GM21390 (cell line): Measurements from ENCODE around the gene NEK5.

Experiments
- ATAC-seq: cut with Tn5 transposase; IDR thresholded peaks from one replicate; pipeline ENCODE4 v1.9.1; 2021; ENCODE audit not compliant: unreplicated experiment

Gene NEK5

GRCh38 chr13:52016296-52016695 lies 112.6 kb downstream of the NEK5 start:
- no peak for ATAC-seq

GRCh38 chr13:52012512-52012836 lies 116.4 kb downstream of the NEK5 start:
- ATAC-seq = peak; percentile 3

- peak; percentile 99 for ATAC-seq
Observed at GRCh38 chr13:52011632-52012511, 117.0 kb downstream of the NEK5 start, which contains the start of gene ALG11. ALG11 (plus strand) TSS chr13:52012398; CDS start chr13:52012419, 21 bp downstream.

DNA sequence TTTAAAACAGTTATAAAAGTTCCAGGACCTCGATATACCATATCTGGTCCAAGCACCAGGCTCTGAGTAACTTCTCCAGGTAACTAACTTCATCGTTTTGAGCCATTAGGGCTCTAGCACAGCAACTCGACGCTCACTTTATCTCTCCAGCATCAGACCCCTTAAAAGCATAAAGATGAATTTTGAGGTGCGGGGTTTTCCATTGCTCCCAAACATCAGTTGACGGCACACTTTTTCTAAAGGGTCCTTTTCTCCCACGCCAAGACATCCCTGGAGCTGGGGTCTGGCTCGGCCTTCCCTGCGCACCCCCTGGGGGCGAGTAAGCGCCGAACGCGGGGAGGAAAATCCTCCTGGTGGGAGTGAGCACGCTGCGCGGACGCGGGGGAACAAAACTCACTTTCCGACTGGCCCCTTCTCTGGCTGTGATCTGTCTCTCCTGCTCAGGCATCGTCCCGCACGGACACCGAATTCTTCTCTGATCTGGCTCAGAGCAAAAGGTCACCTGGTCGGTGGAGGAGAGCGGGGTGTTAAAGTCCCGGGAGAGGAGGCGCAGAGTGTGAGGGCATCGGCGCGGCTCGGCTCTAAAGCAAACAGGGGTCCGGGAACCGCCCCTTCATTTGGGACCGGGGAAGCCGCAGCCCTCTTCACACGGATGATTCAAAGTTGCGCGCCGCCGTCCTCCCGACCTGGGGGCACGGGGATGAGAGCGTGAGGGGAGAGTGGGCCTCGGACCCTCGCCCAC lies 117.8 kb downstream of the NEK5 start, which contains the start of gene ATP7B:
Gene ATP7B, minus strand, starts transcription at position 561 of the 742 bp plus-strand sequence. Its CDS starts 113 bp downstream, at position 448.
- ATAC-seq = peak; percentile 7

DNA sequence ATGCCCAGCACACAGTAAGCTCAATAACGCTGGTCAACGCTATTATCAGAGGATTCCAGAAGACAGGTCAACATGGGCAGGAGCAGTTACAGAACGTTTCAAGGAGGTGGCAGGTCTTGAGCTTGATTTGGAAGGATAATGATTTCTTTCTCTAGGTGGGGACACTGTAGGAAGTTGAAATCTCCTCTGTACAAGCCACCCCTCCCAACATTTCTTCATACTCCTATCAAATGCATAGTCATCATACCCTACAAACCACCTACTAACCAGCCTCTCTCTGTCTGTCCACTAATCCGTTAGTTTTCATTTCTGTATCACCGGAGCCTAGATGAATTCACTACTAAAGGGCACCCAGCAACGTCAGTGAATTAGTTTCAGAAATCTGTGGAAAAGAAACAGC lies 118.9 kb downstream of the NEK5 start:
- no peak for ATAC-seq

DNA sequence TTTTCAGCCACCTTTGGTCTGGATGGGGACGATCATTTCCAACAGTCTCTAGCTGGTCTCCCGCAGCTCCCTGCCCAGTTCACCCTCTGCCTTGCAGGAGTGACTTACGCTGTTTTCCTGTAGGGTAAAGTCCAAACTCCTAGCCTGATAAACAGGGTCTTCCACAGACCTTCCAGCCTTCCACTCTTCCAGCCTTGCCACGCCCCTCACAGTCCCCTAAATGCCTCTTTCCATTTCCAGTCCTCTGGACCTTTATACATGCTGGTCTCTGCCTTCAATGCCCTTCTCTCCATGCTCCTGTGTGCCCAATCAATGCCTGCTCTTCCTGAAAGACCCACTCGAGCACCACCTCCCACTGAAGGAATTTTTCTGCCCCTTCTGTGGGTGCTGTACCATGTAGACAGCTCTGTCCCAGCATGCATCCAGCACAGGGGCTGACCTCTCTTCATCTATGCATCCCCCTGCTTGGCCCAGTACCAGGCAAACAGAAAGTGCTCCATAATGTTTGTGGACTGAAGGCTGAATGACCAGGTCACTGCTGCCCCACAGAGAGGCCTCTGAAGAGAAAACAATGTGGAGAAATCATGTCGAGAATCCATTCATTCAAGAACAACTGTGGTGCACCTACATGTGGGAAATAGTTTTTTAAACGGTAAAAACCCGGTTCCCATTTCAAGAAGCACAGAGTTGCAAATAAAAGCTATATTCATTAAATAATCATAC lies 122.2 kb downstream of the NEK5 start:
- no peak for ATAC-seq

- ATAC-seq = no peak
Observed at GRCh38 chr13:52005841-52006522, 122.9 kb downstream of the NEK5 start.

DNA sequence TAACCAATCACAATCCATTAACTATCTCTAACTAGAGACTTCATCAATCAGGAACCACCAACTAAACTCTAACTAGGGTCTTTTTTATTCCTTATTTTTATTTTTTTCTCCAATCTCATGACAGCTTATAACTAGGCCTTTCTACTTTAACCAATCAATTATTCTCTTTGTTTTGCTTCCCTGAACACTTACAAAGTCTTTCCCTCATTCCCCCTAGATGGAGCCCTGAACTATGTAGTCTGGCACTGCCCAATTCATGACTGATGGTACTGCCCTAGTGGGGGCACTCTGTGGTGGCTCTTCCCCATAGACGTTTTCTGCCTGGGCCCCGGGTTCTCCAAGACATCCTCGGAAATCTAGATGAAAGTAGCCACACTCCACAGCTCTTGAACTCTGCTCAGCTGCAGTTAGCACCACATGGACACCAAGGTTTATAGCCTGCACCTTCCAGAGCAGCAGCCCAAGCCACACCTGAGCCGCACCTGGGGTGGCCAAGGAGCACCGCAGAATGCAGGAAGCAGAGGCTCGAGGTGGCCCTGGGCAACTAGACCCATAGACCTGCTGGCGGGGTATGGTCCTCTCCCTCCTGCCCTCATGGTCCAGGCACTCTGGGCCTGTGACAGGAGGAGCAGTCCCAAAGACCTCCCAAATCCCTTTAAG lies 124.2 kb downstream of the NEK5 start:
- ATAC-seq = no peak

DNA sequence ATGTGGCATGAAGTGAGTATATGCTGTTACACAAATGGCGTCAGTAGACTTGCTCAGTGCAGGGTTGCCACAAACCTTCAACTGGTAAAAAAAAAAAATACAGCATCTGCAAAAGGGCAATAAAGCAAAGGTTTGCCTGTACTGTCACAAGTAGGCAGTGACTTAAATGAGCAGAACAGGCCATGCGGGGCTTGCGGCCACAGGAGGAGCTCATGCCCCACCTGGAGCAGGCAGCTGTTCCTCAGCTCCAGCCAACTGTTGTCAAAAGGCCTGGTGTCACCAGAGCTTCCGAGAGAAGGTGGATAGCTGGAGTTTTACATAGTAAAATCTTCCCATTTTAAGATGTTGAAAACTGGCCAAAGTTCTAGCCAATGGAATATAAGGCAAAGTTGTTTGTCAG lies 125.3 kb downstream of the NEK5 start:
- no peak for ATAC-seq

DNA sequence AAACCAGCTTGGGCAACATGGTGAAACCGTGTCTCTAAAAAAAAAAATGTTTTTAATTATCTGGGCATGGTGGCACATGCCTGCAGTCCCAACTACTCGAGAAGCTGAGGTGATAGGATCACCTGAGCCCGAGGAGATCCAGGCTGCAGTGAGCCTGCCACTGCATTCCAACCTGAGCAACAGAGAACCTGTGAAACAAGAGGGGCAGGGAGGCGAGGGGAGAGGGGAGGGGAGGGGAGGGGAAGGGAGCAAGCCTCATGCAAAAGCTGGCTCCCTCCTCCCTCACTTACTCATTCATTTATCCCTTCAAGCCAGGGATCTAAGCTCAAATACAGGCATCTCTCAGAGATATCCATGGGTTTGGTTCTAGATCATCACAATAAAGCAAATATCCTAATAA lies 126.5 kb downstream of the NEK5 start:
- ATAC-seq = no peak

- peak; percentile 89 for ATAC-seq
Observed at GRCh38 chr13:52001120-52001731, 127.6 kb downstream of the NEK5 start.

DNA sequence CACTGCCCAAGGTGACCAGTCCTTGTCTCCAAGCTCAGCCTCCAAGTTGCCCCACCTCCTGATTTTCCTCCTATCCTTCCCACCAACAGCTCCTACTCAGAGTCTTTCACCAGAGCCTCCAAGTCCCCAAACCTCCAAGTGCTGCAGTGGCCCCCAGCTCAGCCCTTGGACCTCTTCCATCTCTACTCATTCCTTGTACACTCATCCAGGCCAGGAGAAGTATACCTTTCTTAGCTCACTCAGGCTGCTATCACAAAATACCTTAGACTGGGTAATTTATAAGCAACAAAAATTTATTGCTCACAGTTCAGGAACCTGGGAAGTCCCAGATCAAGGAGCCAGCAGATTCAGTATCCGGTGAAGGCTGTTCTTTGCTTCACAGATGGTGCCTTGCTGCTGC lies 129.0 kb downstream of the NEK5 start:
- ATAC-seq = no peak

- ATAC-seq = no peak
Observed at GRCh38 chr13:51999510-51999911, 129.4 kb downstream of the NEK5 start.

- ATAC-seq = no peak
Observed at GRCh38 chr13:51998723-51999509, 130.0 kb downstream of the NEK5 start.

DNA sequence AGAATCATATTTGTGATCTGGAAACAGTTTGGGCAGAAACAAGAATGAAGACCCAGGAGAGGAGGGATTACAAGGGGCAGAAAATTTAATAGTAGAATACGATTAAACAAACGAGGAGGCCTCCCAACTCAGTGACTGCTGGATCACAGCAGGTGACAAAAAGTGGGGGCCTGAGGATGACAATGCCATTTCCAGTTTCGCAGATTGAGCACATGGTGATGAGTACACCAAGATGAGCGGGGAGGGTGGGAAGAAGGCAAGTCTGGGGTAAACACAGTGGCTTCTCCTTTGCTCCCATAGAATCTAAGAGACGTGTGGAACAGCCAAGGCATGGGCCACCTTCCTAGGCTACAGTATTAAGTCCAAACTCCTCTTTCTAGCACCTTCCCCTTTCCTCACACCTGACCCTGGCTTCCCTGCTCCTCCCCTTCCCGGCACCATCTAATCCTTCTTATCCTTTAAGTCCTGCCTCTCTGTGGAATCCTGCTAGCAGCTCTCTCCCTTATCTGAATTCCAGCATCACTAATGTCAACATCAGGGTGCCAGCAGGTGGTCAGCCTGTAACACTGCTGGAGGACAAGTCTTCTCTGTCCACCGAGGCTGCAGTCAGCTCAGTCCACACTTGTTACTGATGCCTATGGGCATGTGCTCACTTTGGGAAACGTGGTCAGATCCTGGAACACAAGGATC lies 131.1 kb downstream of the NEK5 start:
- ATAC-seq = no peak

GRCh38 chr13:51997186-51997585 lies 131.7 kb downstream of the NEK5 start:
- no peak for ATAC-seq

DNA sequence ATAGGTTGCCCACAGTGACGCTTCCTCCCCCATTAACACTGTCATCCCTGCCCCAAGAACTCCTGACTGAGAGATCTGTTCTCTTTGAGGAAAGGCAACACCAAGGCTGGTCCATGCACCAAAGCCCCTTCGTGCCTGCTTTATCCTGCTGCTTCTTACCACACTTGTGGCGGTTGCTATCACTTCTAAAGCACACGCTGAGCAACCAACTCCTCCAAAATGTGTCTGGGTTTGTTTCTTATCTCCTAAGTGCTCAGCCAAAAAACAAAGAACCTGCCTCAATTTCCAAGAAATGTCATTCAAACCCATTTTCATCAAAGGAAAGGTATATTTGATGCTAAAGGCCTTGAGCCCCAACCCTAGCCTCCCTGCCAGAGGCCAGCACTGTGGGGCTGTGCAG lies 132.2 kb downstream of the NEK5 start:
- no peak for ATAC-seq

DNA sequence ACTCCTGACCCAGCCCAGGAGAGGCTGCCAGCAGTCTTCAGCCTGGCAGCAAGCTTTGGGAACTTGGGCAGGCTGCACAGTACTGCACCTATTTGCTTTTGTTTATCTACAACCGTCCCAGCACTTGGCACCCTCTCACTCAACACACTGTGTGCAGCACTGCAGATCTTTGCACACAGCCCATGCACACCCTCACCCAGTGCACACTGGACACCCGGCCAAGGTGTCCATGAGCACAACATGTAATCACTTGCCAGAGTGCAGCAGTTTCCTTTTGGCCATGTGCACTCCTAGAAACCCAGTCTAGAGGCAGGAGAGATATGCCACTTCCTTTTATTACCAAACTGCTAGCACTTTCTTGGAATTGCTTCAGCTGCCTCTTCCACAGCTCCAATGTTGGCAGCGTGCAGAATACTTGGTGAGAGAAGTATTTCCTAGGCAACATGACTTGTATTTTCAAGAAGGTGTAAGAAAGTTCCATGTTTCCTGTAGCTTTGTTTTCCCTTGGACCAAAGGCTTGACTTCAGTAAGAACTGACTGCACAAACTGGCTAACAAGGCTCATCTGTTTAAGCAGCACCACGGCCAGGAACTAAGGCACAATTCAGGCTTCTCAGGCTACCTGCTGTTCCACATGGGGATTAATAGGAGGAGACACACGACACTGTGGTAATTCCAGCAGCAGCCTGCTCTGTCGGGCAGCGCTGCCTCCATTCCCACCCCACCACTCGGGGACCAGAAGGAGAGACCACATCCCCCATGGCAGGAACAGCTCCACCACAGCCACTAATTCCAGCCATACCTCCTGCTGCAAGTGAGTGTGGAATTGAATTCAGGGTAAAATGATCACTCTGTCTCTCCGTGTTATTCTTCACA lies 133.0 kb downstream of the NEK5 start:
- ATAC-seq = no peak
